ENCODE measurements around the gene PCDHA9.
"Not testable (repeated sequence)": the region's sequence is repeated elsewhere in the genome, so short reads cannot be mapped to it uniquely, and the experiment has no call there.

Gene PCDHA9, protein sequence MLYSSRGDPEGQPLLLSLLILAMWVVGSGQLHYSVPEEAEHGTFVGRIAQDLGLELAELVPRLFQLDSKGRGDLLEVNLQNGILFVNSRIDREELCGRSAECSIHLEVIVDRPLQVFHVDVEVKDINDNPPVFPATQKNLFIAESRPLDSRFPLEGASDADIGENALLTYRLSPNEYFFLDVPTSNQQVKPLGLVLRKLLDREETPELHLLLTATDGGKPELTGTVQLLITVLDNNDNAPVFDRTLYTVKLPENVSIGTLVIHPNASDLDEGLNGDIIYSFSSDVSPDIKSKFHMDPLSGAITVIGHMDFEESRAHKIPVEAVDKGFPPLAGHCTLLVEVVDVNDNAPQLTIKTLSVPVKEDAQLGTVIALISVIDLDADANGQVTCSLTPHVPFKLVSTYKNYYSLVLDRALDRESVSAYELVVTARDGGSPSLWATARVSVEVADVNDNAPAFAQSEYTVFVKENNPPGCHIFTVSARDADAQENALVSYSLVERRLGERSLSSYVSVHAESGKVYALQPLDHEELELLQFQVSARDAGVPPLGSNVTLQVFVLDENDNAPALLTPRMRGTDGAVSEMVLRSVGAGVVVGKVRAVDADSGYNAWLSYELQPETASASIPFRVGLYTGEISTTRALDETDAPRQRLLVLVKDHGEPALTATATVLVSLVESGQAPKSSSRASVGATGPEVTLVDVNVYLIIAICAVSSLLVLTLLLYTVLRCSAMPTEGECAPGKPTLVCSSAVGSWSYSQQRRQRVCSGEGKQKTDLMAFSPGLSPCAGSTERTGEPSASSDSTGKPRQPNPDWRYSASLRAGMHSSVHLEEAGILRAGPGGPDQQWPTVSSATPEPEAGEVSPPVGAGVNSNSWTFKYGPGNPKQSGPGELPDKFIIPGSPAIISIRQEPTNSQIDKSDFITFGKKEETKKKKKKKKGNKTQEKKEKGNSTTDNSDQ

DNA sequence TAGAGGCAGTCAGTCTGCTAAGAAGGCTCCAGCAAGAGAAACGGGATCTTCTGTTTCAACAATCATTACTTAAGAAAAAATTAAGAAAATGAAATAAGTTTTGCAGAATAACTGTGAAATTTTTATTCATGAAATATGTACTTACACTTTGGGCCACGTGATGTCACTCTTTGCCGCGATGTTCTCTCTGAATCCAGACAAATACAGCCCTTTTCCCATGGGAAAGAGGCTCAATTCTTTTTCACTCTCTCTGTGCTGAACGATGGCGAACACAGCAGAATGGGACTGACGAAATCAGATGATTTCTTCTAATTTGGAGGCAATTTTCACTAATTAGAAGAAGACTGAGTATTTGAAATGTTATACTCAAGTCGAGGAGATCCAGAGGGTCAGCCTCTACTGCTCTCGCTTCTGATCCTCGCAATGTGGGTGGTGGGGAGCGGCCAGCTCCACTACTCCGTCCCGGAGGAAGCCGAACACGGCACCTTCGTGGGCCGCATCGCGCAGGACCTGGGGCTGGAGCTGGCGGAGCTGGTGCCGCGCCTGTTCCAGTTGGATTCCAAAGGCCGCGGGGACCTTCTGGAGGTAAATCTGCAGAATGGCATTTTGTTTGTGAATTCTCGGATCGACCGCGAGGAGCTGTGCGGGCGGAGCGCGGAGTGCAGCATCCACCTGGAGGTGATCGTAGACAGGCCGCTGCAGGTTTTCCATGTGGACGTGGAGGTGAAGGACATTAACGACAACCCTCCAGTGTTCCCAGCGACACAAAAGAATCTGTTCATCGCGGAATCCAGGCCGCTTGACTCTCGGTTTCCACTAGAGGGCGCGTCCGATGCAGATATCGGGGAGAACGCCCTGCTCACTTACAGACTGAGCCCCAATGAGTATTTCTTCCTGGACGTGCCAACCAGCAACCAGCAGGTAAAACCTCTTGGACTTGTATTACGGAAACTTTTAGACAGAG is at the start of gene PCDHA9:
TSS of gene PCDHA9 (plus strand) at position 244 of the 964 bp plus-strand sequence. CDS start at position 358, 114 bp downstream.
- DNase-seq, result peak in 1 of 10 donors; percentile 55
- intact Hi-C loops (cut with DNase I), result not testable (repeated sequence)

DNA sequence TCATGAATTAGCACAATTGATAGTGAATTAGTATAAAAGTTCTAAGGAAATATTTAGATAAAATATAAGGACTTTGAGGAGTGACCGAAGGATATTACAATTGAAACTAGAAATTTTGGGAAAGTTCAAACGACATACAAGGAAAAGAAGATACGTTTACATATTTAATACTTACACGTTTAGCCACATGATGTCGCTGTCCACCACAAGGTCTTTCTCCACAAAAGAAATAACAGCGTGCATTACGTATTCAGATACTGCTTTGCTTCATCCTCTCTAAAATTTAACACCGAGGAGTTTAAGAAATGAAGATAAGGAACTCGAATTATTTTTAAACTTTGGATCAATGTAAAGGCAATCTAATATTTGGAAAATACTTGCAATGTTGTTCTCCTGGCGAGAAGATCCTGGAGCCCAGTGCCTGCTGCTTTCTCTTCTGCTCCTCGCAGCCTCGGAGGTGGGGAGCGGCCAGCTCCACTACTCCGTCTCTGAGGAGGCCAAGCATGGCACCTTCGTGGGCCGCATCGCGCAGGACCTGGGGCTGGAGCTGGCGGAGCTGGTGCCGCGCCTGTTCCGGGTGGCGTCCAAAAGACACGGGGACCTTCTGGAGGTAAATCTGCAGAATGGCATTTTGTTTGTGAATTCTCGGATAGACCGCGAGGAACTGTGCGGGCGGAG is 47.2 kb upstream of the PCDHA9 start, which contains the start of gene PCDHA3:
TSS of gene PCDHA3 (plus strand) at position 242 of the 678 bp plus-strand sequence.
- intact Hi-C loops (cut with DNase I), result no loop called here
- peak in 1 of 10 donors; percentile 41 for DNase-seq

DNA sequence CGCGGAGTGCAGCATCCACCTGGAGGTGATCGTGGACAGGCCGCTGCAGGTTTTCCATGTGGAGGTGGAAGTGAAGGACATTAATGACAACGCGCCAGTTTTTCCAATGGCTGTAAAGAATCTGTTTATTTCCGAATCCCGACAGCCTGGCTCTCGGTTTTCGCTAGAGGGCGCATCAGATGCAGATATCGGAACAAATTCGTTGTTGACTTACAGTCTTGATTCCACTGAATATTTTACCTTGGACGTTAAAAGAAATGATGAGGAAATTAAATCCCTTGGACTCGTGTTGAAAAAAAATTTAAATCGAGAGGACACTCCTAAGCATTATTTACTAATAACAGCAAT is 46.7 kb upstream of the PCDHA9 start:
- intact Hi-C loops (cut with DNase I), result no loop called here
- peak in 3 of 10 donors; percentile 63 to 86 (median 75) for DNase-seq

DNA sequence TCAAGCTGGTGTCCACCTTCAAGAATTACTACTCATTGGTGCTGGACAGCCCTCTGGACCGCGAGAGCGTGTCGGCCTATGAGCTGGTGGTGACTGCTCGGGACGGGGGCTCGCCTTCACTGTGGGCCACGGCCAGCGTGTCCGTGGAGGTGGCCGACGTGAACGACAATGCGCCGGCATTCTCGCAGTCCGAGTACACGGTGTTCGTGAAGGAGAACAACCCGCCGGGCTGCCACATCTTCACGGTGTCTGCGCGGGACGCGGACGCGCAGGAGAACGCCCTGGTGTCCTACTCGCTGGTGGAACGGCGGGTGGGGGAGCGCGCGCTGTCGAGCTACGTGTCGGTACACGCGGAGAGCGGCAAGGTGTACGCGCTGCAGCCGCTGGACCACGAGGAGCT is 45.8 kb upstream of the PCDHA9 start:
- intact Hi-C loops (cut with DNase I), result not testable (repeated sequence)

DNA sequence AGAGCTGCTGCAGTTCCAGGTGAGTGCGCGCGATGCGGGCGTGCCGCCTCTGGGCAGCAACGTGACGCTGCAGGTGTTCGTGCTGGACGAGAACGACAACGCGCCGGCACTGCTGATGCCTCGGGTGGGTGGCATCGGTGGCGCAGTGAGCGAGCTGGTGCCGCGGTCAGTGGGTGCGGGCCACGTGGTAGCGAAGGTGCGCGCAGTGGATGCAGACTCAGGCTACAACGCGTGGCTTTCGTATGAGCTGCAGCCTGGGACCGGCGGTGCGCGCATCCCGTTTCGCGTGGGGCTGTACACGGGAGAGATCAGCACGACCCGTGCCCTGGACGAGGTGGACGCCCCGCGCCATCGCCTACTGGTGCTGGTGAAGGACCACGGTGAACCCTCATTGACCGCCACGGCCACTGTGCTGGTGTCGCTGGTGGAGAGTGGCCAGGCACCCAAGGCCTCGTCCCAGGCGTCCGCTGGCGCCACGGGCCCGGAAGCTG is 45.4 kb upstream of the PCDHA9 start:
- peak in 2 of 10 donors; percentile 72 to 85 for DNase-seq
- intact Hi-C loops (cut with DNase I), result no loop called here

More for the DNA sequence above, 45.8 kb upstream of the PCDHA9 start:
- peak in 2 of 10 donors; percentile 69 to 76 for DNase-seq

DNA sequence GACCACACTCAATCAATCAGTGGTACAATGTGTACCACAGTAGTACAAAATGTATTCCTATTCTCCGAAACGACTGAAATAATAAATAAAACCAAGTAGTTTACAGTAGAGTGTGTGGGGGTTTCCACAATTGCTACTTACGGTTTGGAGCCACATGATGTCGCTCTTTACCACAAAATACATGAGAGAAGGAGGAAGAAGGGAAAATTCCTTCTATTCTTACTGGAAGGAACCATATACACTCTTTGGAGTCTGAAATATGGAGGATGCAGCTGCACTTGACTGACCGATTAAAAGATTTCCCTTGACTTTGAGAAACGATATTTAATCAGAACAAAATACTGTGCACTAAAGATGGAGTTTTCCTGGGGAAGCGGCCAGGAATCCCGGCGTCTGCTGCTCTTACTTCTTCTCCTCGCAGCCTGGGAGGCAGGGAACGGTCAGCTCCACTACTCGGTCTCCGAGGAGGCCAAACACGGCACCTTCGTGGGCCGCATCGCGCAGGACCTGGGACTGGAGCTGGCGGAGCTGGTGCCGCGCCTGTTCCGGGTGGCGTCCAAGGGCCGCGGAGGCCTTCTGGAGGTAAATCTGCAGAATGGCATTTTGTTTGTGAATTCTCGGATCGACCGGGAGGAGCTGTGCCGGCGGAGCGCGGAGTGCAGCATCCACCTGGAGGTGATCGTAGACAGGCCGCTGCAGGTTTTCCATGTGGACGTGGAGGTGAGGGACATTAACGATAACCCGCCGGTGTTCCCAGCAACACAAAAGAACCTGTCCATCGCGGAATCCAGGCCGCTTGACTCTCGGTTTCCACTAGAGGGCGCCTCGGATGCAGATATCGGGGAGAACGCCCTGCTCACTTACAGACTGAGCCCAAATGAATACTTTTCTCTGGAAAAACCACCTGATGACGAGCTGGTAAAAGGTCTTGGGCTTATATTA is 41.1 kb upstream of the PCDHA9 start, which contains the start of gene PCDHA4:
TSS of gene PCDHA4 (plus strand) at position 235 of the 942 bp plus-strand sequence.
- DNase-seq, result peak in 7 of 10 donors; percentile 40 to 90 (median 68)
- intact Hi-C loops (cut with DNase I), result no loop called here

DNA sequence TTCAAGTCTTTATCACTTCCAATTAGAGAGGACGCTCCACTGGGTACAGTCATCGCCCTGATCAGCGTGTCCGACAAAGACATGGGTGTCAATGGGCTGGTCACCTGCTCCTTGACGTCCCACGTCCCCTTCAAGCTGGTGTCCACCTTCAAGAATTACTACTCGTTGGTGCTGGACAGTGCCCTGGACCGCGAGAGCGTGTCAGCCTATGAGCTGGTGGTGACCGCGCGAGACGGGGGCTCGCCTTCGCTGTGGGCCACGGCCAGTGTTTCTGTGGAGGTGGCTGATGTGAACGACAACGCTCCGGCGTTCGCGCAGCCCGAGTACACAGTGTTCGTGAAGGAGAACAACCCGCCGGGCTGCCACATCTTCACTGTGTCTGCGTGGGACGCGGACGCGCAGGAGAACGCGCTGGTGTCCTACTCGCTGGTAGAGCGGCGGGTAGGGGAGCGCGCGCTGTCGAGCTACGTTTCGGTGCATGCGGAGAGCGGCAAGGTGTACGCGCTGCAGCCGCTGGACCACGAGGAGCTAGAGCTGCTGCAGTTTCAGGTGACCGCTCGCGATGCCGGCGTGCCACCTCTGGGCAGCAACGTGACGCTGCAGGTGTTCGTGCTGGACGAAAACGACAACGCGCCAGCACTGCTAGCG is 39.8 kb upstream of the PCDHA9 start:
- peak in 2 of 10 donors; percentile 62 to 79 for DNase-seq
- intact Hi-C loops (cut with DNase I), result not testable (repeated sequence)

DNA sequence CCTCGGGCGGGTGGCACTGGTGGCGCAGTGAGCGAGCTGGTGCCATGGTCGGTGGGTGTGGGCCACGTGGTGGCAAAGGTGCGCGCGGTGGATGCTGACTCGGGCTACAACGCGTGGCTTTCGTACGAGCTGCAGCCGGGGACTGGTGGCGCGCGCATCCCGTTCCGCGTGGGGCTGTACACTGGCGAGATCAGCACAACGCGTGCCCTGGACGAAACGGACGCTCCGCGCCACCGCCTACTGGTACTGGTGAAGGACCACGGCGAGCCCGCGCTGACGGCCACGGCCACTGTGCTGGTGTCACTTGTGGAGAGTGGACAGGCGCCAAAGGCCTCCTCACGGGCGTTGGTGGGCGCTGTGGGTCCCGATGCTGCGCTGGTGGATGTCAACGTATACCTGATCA is 39.3 kb upstream of the PCDHA9 start:
- DNase-seq, result peak in 4 of 10 donors; percentile 24 to 80 (median 66)
- intact Hi-C loops (cut with DNase I), result no loop called here

DNA sequence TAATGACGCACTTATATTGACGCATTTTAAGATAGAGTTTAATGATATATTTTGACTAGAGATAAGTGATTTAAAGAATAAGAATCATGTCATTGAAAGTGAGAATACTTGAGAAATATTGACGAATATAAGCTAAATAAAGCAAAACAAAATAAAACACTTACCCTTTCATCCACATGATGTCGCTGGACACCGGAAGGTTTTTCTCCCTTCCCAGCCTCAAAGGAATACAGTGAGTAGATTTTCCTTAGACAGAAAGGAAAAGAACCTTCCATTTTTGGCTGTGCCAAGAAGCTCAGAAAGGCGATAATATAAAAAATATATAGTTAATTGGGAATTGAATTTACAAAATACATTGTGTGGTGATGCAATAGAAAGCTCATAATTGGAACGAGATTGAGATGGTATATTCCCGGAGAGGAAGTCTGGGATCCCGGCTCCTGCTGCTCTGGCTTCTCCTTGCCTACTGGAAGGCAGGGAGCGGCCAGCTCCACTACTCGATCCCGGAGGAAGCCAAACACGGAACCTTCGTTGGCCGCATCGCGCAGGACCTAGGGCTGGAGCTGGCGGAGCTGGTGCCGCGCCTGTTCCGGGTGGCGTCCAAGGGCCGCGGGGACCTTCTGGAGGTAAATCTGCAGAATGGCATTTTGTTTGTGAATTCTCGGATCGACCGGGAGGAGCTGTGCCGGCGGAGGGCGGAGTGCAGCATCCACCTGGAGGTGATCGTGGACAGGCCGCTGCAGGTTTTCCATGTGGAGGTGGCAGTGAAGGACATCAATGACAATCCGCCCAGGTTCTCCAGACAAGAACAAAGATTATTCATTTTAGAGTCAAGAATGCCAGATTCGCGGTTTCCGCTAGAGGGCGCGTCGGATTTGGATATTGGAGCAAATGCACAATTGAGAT is 26.6 kb upstream of the PCDHA9 start, which contains the start of gene PCDHA5:
TSS of gene PCDHA5 (plus strand) at position 239 of the 906 bp plus-strand sequence.
- intact Hi-C loops (cut with DNase I), result no loop called here
- DNase-seq, result peak in 6 of 10 donors; percentile 42 to 87 (median 65)

DNA sequence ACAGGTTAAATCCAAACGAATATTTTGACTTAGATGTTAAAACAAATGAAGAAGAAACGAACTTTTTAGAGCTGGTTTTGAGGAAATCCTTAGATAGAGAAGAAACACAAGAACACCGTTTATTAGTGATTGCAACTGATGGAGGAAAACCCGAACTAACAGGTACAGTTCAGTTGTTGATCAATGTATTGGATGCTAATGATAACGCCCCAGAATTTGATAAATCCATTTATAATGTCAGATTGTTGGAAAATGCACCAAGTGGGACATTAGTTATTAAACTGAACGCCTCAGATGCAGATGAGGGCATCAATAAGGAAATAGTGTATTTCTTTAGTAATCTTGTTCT is 25.9 kb upstream of the PCDHA9 start:
- peak in 1 of 10 donors; percentile 28 for DNase-seq
- intact Hi-C loops (cut with DNase I), result no loop called here

DNA sequence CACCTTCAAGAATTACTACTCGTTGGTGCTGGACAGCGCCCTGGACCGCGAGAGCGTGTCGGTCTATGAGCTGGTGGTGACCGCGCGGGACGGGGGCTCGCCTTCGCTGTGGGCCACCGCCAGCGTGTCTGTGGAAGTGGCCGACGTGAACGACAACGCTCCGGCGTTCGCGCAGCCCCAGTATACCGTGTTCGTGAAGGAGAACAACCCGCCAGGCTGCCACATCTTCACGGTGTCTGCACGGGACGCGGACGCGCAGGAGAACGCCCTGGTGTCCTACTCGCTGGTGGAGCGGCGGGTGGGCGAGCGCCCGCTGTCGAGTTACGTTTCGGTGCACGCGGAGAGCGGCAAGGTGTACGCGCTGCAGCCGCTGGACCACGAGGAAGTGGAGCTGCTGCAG is 25.2 kb upstream of the PCDHA9 start:
- intact Hi-C loops (cut with DNase I), result not testable (repeated sequence)

DNA sequence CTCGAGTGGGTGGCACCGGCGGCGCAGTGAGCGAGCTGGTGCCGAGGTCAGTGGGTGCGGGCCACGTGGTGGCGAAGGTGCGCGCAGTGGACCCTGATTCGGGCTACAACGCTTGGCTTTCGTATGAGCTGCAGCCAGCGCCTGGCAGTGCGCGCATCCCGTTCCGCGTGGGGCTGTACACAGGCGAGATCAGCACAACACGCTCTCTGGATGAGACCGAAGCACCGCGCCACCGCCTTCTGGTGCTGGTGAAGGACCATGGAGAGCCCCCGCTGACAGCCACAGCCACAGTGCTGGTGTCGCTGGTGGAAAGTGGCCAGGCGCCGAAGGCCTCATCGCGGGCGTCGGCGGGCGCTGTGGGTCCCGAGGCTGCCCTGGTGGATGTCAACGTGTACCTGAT is 24.7 kb upstream of the PCDHA9 start:
- DNase-seq, result peak in 2 of 10 donors; percentile 61 to 82
- intact Hi-C loops (cut with DNase I), result no loop called here

More for the DNA sequence above, 25.2 kb upstream of the PCDHA9 start:
- DNase-seq, result peak in 1 of 10 donors; percentile 48

DNA sequence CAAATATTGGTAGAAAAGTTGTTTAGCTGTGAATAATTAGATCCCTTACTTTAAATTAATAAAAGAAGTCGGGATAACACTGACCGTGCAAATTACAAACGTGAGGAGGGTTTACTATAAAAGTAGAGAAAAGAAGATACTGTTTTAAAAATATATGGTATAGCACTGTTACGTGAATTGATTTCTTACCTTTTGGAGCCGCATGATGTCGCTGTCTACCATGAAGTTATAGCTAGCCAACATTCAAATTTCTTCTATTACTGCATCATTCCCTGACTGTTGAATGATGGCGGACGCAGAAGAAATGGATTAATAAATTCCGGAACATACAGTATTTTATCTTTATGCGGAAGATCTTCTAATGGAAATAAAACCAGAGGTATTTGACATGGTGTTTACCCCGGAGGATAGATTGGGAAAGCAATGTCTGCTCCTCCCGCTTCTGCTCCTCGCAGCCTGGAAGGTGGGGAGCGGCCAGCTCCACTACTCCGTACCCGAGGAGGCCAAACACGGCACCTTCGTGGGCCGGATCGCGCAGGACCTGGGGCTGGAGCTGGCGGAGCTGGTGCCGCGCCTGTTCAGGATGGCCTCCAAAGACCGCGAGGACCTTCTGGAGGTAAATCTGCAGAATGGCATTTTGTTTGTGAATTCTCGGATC is 20.3 kb upstream of the PCDHA9 start, which contains the start of gene PCDHA6:
TSS of gene PCDHA6 (plus strand) at position 257 of the 658 bp plus-strand sequence. CDS start at position 389, 132 bp downstream.
- intact Hi-C loops (cut with DNase I), result no loop called here
- DNase-seq, result no peak

DNA sequence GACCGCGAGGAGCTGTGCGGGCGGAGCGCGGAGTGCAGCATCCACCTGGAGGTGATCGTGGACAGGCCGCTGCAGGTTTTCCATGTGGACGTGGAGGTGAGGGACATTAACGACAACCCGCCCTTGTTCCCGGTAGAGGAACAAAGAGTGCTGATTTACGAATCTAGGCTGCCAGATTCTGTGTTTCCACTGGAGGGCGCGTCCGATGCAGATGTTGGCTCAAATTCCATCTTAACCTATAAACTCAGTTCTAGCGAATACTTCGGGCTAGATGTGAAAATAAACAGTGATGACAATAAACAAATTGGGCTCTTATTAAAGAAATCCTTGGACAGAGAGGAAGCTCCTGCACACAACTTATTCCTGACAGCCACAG is 19.8 kb upstream of the PCDHA9 start:
- no peak for DNase-seq
- intact Hi-C loops (cut with DNase I), result no loop called here
